Subcutaneous abdominal adipose tissue (tissue), 5 donors: Measurements from ENCODE around the gene MYBPHL.
"Not testable (repeated sequence)": the region's sequence is repeated elsewhere in the genome, so short reads cannot be mapped to it uniquely, and the experiment has no call there.

ENCODE experiments used
- H3K27ac ChIP-seq: one replicate; pipeline ENCODE4 v1.7.0; 2013; ENCODE audit warnings: low read depth, mild to moderate bottlenecking, inconsistent platforms, low read length, moderate library complexity
- H3K27me3 ChIP-seq, 5 donors: one replicate each; pipeline ENCODE4 v1.7.0; 2013; ENCODE audit warnings: low read length in 5 of 5, inconsistent platforms in 1 of 5; ENCODE audit not compliant: control insufficient read depth in 5 of 5, insufficient read depth in 4 of 5
- H3K36me3 ChIP-seq, 5 donors: one replicate each; pipeline ENCODE4 v1.7.0; 2013; ENCODE audit warnings: low read length in 5 of 5; ENCODE audit not compliant: control insufficient read depth in 5 of 5, insufficient read depth in 5 of 5
- H3K4me1 ChIP-seq, 5 donors: one replicate each; pipeline ENCODE4 v1.7.0; 2013; ENCODE audit warnings: low read length in 5 of 5, mild to moderate bottlenecking in 3 of 5, moderate library complexity in 1 of 5; ENCODE audit not compliant: control insufficient read depth in 5 of 5, insufficient read depth in 5 of 5
- H3K4me3 ChIP-seq, 5 donors: one replicate each; pipeline ENCODE4 v1.7.0; 2013; ENCODE audit warnings: low read length in 5 of 5, low read depth in 1 of 5
- H3K9ac ChIP-seq, 5 donors: one replicate each; pipeline ENCODE4 v1.7.0; 2013; ENCODE audit warnings: low read length in 5 of 5, mild to moderate bottlenecking in 4 of 5, moderate library complexity in 3 of 5
- H3K9me3 ChIP-seq, 5 donors: one replicate each; pipeline ENCODE4 v1.7.0; 2013; ENCODE audit warnings: low read length in 5 of 5; ENCODE audit not compliant: control insufficient read depth in 5 of 5
- donor health status: healthy.
- donor health status: healthy.
- donor health status: healthy.
- donor health status: healthy.
- donor health status: healthy.

MYBPHL gene

GRCh38 chr1:109295712-109296415, 10.9 kb downstream of the MYBPHL start:
- no peaks in the 10 kb centered on the region for H3K36me3 ChIP-seq
- no peak overlapping the region for H3K9ac ChIP-seq
- H3K27ac ChIP-seq = no peak overlapping the region
- peaks cover 7 to 20% (median 19%) of the 10 kb centered on the region in 5 donors for H3K4me1 ChIP-seq
- H3K9me3 ChIP-seq = no peaks in the 10 kb centered on the region
- no peak overlapping the region for H3K4me3 ChIP-seq
- H3K27me3 ChIP-seq = peaks cover 0 to 3% (median 0%) of the 10 kb centered on the region in 5 donors

- H3K4me3 ChIP-seq = no peak overlapping the region
- H3K9me3 ChIP-seq = no peaks in the 10 kb centered on the region
- H3K27me3 ChIP-seq = peaks cover 0 to 3% (median 0%) of the 10 kb centered on the region in 5 donors
- H3K9ac ChIP-seq = no peak overlapping the region
- no peak overlapping the region for H3K27ac ChIP-seq
- H3K4me1 ChIP-seq = peaks cover 6 to 12% (median 11%) of the 10 kb centered on the region in 5 donors
- H3K36me3 ChIP-seq = no peaks in the 10 kb centered on the region
Observed at GRCh38 chr1:109294481-109294880, 12.3 kb downstream of the MYBPHL start.

- Histone ChIP-seq H3K4me1 (no peaks in the 10 kb centered on the region), H3K9ac (no peak overlapping the region), H3K27me3 (peaks cover 0 to 3% (median 0%) of the 10 kb centered on the region in 5 donors), H3K4me3 (no peak overlapping the region), H3K27ac (no peak overlapping the region), H3K9me3 (no peaks in the 10 kb centered on the region), H3K36me3 (no peaks in the 10 kb centered on the region)
Observed at GRCh38 chr1:109293026-109293425, 13.8 kb downstream of the MYBPHL start.

GRCh38 chr1:109292364-109292763, 14.4 kb downstream of the MYBPHL start:
- Histone ChIP-seq H3K9ac (no peak overlapping the region), H3K27ac (no peak overlapping the region), H3K36me3 (no peaks in the 10 kb centered on the region), H3K9me3 (no peaks in the 10 kb centered on the region), H3K4me3 (no peak overlapping the region), H3K4me1 (no peaks in the 10 kb centered on the region), H3K27me3 (peaks cover 0 to 3% (median 0%) of the 10 kb centered on the region in 5 donors)

GRCh38 chr1:109290998-109291397, 15.8 kb downstream of the MYBPHL start:
- Histone ChIP-seq H3K9ac (no peak overlapping the region), H3K27me3 (peaks cover 0 to 3% (median 0%) of the 10 kb centered on the region in 5 donors), H3K9me3 (no peaks in the 10 kb centered on the region), H3K4me1 (no peaks in the 10 kb centered on the region), H3K36me3 (no peaks in the 10 kb centered on the region), H3K27ac (no peak overlapping the region), H3K4me3 (no peak overlapping the region)

- Histone ChIP-seq H3K27me3 (no peaks in the 10 kb centered on the region), H3K4me1 (no peaks in the 10 kb centered on the region), H3K27ac (no peak overlapping the region), H3K36me3 (no peaks in the 10 kb centered on the region), H3K9me3 (no peaks in the 10 kb centered on the region), H3K4me3 (no peak overlapping the region), H3K9ac (no peak overlapping the region)
Observed at GRCh38 chr1:109290137-109290536, 16.7 kb downstream of the MYBPHL start.

- H3K9me3 ChIP-seq, H3K36me3 ChIP-seq, H3K4me3 ChIP-seq, H3K27ac ChIP-seq, H3K9ac ChIP-seq, H3K27me3 ChIP-seq: not testable (repeated sequence)
- peaks cover 2 to 21% (median 20%) of the 10 kb centered on the region in 5 donors for H3K4me1 ChIP-seq
Observed at GRCh38 chr1:109286762-109287161, 20.0 kb downstream of the MYBPHL start.

- Histone ChIP-seq H3K4me3 (peak overlapping the region; percentile 66 to 86 (median 81)), H3K9me3 (no peaks in the 10 kb centered on the region), H3K4me1 (peaks cover 2 to 24% (median 22%) of the 10 kb centered on the region in 5 donors), H3K27ac (peak overlapping the region; percentile 61), H3K27me3 (no peaks in the 10 kb centered on the region), H3K36me3 (no peaks in the 10 kb centered on the region), H3K9ac (peak overlapping the region; percentile 11 to 89 (median 81))
Observed at GRCh38 chr1:109283748-109284600, 22.8 kb downstream of the MYBPHL start.

GRCh38 chr1:109282952-109283747, 23.7 kb downstream of the MYBPHL start, which contains the start of gene PSRC1:
TSS of gene PSRC1 (minus strand) at chr1:109283145.
- no peaks in the 10 kb centered on the region for H3K27me3 ChIP-seq
- no peaks in the 10 kb centered on the region for H3K9me3 ChIP-seq
- H3K9ac ChIP-seq = peak within 1 kb of the TSS; percentile 11 to 89 (median 81)
- H3K4me3 ChIP-seq = peak within 1 kb of the TSS; percentile 66 to 86 (median 81)
- peaks cover 2 to 24% (median 22%) of the 10 kb centered on the region in 5 donors for H3K4me1 ChIP-seq
- H3K36me3 ChIP-seq = no peaks in the 10 kb centered on the region
- peak within 1 kb of the TSS; percentile 61 for H3K27ac ChIP-seq
